Cardiac fibroblast (primary cell): ENCODE measurements around the gene COLQ.
A peak's percentile ranks its signal among the peaks of the same experiment; 100 is the strongest.

Experiments used
- DNase-seq, 2 donors: peaks; one replicate each; pipeline versions ENCODE4 v3.0.0 to v3.0.0-alpha.2; 2010; ENCODE audit warnings: low read depth in 2 of 2
- H3K4me3 ChIP-seq, 2 donors: replicated peaks in 1 of 2; 1 replicate in 1 of 2; 2 replicates in 1 of 2; pipeline ENCODE4 v1.5.1; 2011; ENCODE audit warnings: low read depth in 2 of 2, low read length in 2 of 2, mild to moderate bottlenecking in 2 of 2, moderate library complexity in 1 of 2
- TF ChIP-seq, protein P1 (sequence below): IDR thresholded peaks from one replicate; pipeline ENCODE4 v1.5.1; 2011; ENCODE audit warnings: low read depth, mild to moderate bottlenecking, low read length, inconsistent platforms

COLQ gene

GRCh38 chr3:15521573-15521965 is at the start of gene COLQ:
Gene COLQ, minus strand, starts transcription at chr3:15521706. Its CDS starts 81 bp downstream, at chr3:15521625.
- TF ChIP-seq, protein P1, sequence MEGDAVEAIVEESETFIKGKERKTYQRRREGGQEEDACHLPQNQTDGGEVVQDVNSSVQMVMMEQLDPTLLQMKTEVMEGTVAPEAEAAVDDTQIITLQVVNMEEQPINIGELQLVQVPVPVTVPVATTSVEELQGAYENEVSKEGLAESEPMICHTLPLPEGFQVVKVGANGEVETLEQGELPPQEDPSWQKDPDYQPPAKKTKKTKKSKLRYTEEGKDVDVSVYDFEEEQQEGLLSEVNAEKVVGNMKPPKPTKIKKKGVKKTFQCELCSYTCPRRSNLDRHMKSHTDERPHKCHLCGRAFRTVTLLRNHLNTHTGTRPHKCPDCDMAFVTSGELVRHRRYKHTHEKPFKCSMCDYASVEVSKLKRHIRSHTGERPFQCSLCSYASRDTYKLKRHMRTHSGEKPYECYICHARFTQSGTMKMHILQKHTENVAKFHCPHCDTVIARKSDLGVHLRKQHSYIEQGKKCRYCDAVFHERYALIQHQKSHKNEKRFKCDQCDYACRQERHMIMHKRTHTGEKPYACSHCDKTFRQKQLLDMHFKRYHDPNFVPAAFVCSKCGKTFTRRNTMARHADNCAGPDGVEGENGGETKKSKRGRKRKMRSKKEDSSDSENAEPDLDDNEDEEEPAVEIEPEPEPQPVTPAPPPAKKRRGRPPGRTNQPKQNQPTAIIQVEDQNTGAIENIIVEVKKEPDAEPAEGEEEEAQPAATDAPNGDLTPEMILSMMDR: no peak
- no peak within 1 kb of the TSS for H3K4me3 ChIP-seq
- peak in 1 of 2 donors; percentile 46 for DNase-seq

GRCh38 chr3:15563190-15563589 is 41.7 kb upstream of the COLQ start:
- no peak for DNase-seq
- TF ChIP-seq, protein P1: no peak
- no peak overlapping the region for H3K4me3 ChIP-seq

DNA sequence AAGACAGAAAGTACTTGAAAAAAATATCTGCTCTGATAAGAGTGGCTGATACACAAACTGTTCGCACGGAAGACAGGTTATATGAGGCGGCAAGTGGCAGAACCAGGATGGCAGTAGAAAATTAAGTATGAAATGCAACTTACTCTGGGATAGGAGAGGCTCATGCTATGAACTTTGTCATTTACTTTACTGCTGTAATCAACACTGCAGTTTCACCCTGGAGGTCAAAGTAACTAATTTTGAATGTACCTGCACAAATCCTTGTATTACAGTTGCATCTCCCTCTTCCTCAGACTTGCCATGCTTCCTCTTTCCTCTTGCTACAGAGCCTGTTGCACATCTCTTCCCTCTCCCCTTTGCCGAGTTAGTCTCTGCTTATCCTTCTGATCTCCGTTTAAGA is 41.1 kb upstream of the COLQ start:
- no peak for DNase-seq
- no peak overlapping the region for H3K4me3 ChIP-seq
- TF ChIP-seq, protein P1: no peak

GRCh38 chr3:15558581-15558980 is 37.1 kb upstream of the COLQ start:
- no peak for DNase-seq
- TF ChIP-seq, protein P1: no peak
- no peak overlapping the region for H3K4me3 ChIP-seq

DNA sequence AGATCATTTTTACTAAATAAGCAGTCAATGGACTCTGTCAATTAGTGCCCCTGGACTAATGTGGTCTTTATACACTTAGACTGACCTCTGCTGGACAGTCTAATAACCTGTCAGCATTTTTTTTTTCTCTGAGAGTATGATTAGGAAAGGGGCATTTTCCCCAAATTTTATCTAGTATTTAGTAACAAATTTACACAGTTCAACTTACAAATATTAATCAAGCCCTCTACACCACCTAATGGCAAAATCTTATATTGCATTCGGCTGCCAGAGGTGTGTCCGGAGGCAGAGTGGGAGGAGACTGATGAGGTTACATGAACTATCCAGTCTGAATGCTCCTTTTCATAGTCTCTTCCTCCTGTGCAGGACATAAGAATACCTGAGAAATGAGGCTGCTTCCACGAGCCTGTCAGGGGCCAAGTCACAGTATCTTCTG is 36.0 kb upstream of the COLQ start:
- H3K4me3 ChIP-seq: no peak overlapping the region
- DNase-seq: peak; percentile 77 to 88
- TF ChIP-seq, protein P1: peak; percentile 45

DNA sequence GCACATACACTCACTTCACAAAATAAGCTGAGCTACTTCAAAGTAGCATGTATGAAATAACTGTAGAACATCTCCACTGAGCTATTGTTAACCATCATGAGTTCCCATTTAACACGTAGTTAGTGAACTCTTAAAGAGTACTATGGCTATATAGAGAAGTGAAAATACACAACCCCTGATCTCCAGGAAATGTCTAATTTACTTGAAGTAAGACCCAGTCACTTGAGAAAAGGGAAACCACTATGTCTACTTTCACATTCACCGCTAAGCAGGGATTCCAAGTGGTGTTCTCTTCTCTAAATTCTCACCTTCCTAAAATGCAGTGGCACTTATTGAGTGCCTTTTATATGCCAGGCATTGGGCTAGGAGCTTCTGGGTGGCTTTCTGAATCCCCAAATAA is 35.0 kb upstream of the COLQ start:
- DNase-seq: no peak
- H3K4me3 ChIP-seq: no peak overlapping the region
- TF ChIP-seq, protein P1: no peak

DNA sequence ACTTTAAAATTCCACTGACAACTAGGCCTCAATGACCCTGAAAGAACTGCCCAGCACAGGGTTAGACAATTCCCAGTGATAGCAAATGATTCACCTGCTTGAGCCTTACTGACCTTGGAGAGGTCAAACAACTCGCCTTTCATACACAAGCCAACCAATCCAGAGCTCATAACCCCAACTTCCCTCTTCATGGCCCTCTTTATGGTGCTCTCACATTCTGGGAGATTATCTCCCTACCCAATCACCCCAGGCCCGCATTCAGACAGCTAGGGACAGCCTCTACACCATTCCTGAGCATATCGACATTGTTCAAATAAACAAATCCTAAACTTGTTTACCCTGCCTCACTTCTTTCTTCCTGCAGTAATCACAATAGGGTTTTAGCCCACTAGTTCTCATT is 32.2 kb upstream of the COLQ start:
- TF ChIP-seq, protein P1: no peak
- no peak overlapping the region for H3K4me3 ChIP-seq
- DNase-seq: no peak
